ENCODE measurements around the gene IHH. TPM values are rescaled to one million over a fixed set of nuclear protein-coding genes. Genes with fewer than 3 reads are reported as not detected.

IHH gene
- total RNA-seq (2021; fragmentation: NEBNext Ultra II Directional; extraction: Animal tissue kit (Norgen Biotek cat#: 25700)), result not detected in 2 replicates
- 0.03 and 0.13 TPM in 2 replicates for polyA plus RNA-seq (2011; rRNA removed)
- not detected for polyA plus RNA-seq (2011; cell fraction: cytosol; rRNA removed)
- not detected for polyA plus RNA-seq (2011; cell fraction: nucleus; rRNA removed)
- 0.08 to 0.17 TPM (median 0.14 TPM) in 4 replicates for polyA plus RNA-seq (2012, experiment 1 of 2)
- polyA plus RNA-seq (2012, experiment 2 of 2), result 0.10 TPM
- polyA plus RNA-seq (2013, experiment 1 of 2), result 0.02 TPM
- 0.02 TPM for polyA plus RNA-seq (2013, experiment 2 of 2)
- not detected in 2 replicates for polyA minus RNA-seq (2011; rRNA and poly(A)+ RNA removed)
- polyA minus RNA-seq (2011; cell fraction: cytosol; rRNA and poly(A)+ RNA removed), result not detected
- not detected for polyA minus RNA-seq (2011; cell fraction: nucleus; rRNA and poly(A)+ RNA removed)
- long read RNA-seq, experiment 1, result 0 reads
- long read RNA-seq, experiment 2, result 0 reads

DNA sequence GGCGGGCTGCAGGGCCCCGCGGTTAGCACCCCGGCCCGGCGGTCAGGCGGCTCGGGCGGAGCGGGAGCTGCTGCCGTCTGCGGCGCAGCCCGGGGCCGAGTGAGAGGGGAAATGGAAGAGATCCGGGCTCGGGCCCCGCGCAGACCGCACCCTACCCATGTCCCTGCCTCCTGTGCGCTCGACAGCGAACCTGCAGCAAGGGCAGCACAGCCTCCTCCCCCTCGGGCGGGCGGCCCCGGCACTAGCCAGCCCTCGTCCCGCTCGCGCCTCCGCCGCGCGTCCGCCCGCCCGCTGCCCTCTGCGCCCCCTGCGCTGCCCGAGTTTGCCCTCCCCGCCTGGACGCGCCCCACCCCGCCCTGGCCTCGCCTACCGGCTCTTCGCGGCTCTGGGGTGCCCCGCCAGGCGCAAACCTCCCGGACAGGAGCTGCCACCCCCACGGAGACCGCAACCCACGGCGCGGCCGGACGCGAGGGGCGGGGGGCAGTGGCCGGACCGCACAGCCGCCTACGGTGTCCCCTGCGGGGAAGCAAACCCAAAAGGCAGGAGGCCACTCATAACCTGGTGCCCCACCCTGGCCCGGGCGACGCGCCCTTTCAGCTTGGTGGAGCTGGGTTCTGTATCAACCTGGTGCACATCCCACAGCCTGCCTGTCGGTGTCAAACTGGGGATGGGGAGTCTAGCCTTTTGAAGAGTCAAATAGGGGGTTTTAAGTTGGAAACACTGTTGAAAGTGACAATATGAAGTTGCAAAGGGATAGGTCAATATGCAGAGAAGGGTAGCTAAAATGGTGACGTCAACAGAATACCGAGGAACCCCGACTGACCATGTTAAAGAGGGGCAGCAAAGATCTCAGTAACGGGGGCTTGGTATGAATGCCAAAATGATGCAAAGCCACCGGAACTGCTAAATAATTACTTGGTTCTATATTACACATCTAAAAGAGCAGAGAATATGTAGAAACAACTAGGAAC lies at the start of gene IHH:
Gene IHH, minus strand, starts transcription at position 101 of the 971 bp plus-strand sequence. CDS start 454 bp downstream, outside the sequence.
- Histone ChIP-seq H3K79me1 (ENCODE audit: low read depth, low read length) (no peaks in the 10 kb centered on the region), H3K27ac (ENCODE audit: low read depth, low read length) (no peak within 1 kb of the TSS), H3K23ac (ENCODE audit: insufficient read length) (no peak within 1 kb of the TSS), H3K9me3 (ENCODE audit: insufficient read depth in 2 of 2, low read depth in 1 of 2, low read length in 1 of 2) (no peaks in the 10 kb centered on the region), H3K27me3 (replicated peaks in 1 of 4; ENCODE audit: control insufficient read depth in 3 of 4, extremely low read depth in 1 of 4, insufficient read depth in 3 of 4, low read length in 3 of 4) (peaks cover 68 to 81% (median 74%) of the 10 kb centered on the region in 4 experiments), H3K14ac (ENCODE audit: insufficient read length) (no peak within 1 kb of the TSS), H2BK12ac (ENCODE audit: low read depth, low read length) (no peak within 1 kb of the TSS), H2BK15ac (ENCODE audit: low read length) (no peak within 1 kb of the TSS), H3K9ac (replicated peaks in 1 of 4; ENCODE audit: extremely low read depth in 1 of 4, low read depth in 3 of 4, low read length in 3 of 4) (no peak within 1 kb of the TSS), H4K91ac (replicated peaks; ENCODE audit: insufficient read length, low read length) (no peak within 1 kb of the TSS), H3K4me3 (ENCODE audit: extremely low read depth in 1 of 4, insufficient read depth in 2 of 4, low read depth in 3 of 4, low read length in 4 of 4) (peak within 1 kb of the TSS; percentile 6 to 50 (median 14); a peak in 6 of 8 replicates), H3K56ac (replicated peaks; ENCODE audit: insufficient read length, low read depth, low read length) (no peak within 1 kb of the TSS), H2AFZ (ENCODE audit: low read length) (no peak within 1 kb of the TSS), H4K5ac (ENCODE audit: insufficient read length, low read depth, low read length) (no peak within 1 kb of the TSS), H3K79me2 (ENCODE audit: control insufficient read depth in 1 of 2, insufficient read depth in 2 of 2, low read length in 2 of 2) (no peaks in the 10 kb centered on the region), H3K4me2 (ENCODE audit: insufficient read depth in 1 of 2, low read depth in 2 of 2, low read length in 2 of 2) (peak within 1 kb of the TSS; percentile 46 to 70), H3K23me2 (ENCODE audit: low read depth, low read length) (peaks cover 5% of the 10 kb centered on the region; the same call in 1 of the 2 replicates), H4K20me1 (replicated peaks in 1 of 2; ENCODE audit: control insufficient read depth in 1 of 2, insufficient read depth in 2 of 2, low read length in 2 of 2) (peaks cover 8 to 9% of the 10 kb centered on the region in 2 experiments), H2BK5ac (ENCODE audit: low read depth, low read length) (no peak within 1 kb of the TSS), H2AK5ac (ENCODE audit: low read depth, low read length) (no peak within 1 kb of the TSS), H3K4me1 (replicated peaks in 1 of 4; ENCODE audit: control insufficient read depth in 3 of 4, insufficient read depth in 4 of 4, low read length in 3 of 4) (peaks cover 0 to 27% (median 14%) of the 10 kb centered on the region in 4 experiments; a peak in 6 of 7 replicates), H2BK20ac (ENCODE audit: low read length) (no peak within 1 kb of the TSS), H2BK120ac (replicated peaks; ENCODE audit: low read depth, low read length) (no peak within 1 kb of the TSS), H4K8ac (ENCODE audit: extremely low read depth, insufficient read depth, low read length) (peak within 1 kb of the TSS; percentile 79), H3K36me3 (ENCODE audit: control insufficient read depth in 2 of 4, insufficient read depth in 4 of 4, low read length in 3 of 4) (peaks cover 0 to 13% (median 0%) of the 10 kb centered on the region in 4 experiments; a peak in 1 of 8 replicates), H3K18ac (ENCODE audit: extremely low read depth, low read length) (no peak within 1 kb of the TSS), H3K4ac (replicated peaks; ENCODE audit: insufficient read length, low read depth, low read length) (no peak within 1 kb of the TSS)
- ChIA-PET CTCF (ENCODE audit: partially characterized antibody) (interaction anchor here (1.0 to 62.8 kb wide), 11 partner anchors 4 to 238 kb away, joined by 4 to 1777 read pairs (median 16); partner anchors contain the start of genes CFAP65, IHH and NHEJ1), POLR2A (ENCODE audit: partially characterized antibody) (no interaction called here)
- no peak for FAIRE-seq
- 15% methylated on average over 25 of the region's 76 CpGs; no CpG with 5 or more reads in 1 of the 2 experiments for WGBS, 2 experiments (ENCODE audit: extremely low coverage in 1 of 2, insufficient coverage in 1 of 2, insufficient read length in 1 of 2, insufficient replicate concordance in 2 of 2, low coverage in 1 of 2, low lambda C conversion rate in 2 of 2, missing lambda C conversion rate in 1 of 2)
- DNase-seq (ENCODE audit: low read depth in 1 of 2, low spot score in 2 of 2), result peak in 1 of 2 experiments; percentile 74
- TF ChIP-seq EZH2 (IDR thresholded peaks at IDR 0.05; ENCODE audit: low read depth, low read length, severe bottlenecking) (peak; percentile 79), RNF2 (IDR thresholded peaks at IDR 0.05; ENCODE audit: borderline replicate concordance, low read depth, low read length, missing control alignments, poor library complexity, severe bottlenecking) (peak; percentile 76), TAF1 (IDR thresholded peaks at IDR 0.05; ENCODE audit: low read depth, low read length) (peak; percentile 44; the same call in 1 of the 2 replicates), MAFK (IDR thresholded peaks at IDR 0.05; ENCODE audit: low read depth, low read length) (no peak), GABPA (IDR thresholded peaks at IDR 0.05; ENCODE audit: borderline replicate concordance, insufficient read depth, low read length) (0 out of 2 replicates have a peak, but pooled peaks have one; percentile 31), SUZ12 (IDR thresholded peaks at IDR 0.05; ENCODE audit: low read length) (peak; percentile 94), CBX8 (IDR thresholded peaks at IDR 0.05; ENCODE audit: borderline replicate concordance, low read depth, low read length) (peak; percentile 55; the same call in 1 of the 2 replicates)

Data from H1 (cell line).